ENCODE data around the gene CSKMT.

Gene CSKMT

GRCh38 chr11:62664405-62665074, 572 bp upstream of the CSKMT start:
- H2AK5ac ChIP-seq (ENCODE audit: low read length, severe bottlenecking) = no peak overlapping the region
- H2BK12ac ChIP-seq (ENCODE audit: low read length in 2 of 2) = no peak overlapping the region
- peak overlapping the region in 1 of 2 experiments; percentile 68 for H3K14ac ChIP-seq (ENCODE audit: low read length in 2 of 2)
- H3K4me1 ChIP-seq (ENCODE audit: control insufficient read depth, insufficient read depth, low read depth, low read length) = peaks cover 11% of the 10 kb centered on the region
- peak overlapping the region; percentile 83 to 96 for H3K18ac ChIP-seq (ENCODE audit: low read depth in 1 of 2, low read length in 2 of 2)
- peaks cover 26 to 40% of the 10 kb centered on the region in 2 experiments for H3K36me3 ChIP-seq (ENCODE audit: control insufficient read depth in 1 of 2, insufficient read depth in 2 of 2, low read depth in 1 of 2, low read length in 2 of 2)
- peak overlapping the region; percentile 77 for H2AFZ ChIP-seq (ENCODE audit: low read depth, low read length)
- H3K79me1 ChIP-seq (replicated peaks; ENCODE audit: low read length, poor library complexity, severe bottlenecking) = peaks cover 13% of the 10 kb centered on the region
- WGBS = 3% methylated on average over 35 of the region's 36 CpGs
- peak overlapping the region; percentile 95 for H3K9ac ChIP-seq (ENCODE audit: low read length)
- peak overlapping the region in 1 of 2 experiments; percentile 89 for H3K23ac ChIP-seq (ENCODE audit: low read length in 2 of 2)
- H2BK120ac ChIP-seq (ENCODE audit: low read depth, low read length) = no peak overlapping the region
- H3K4ac ChIP-seq (ENCODE audit: low read depth in 1 of 2, low read length in 2 of 2) = peak overlapping the region in 1 of 2 experiments; percentile 65
- H4K8ac ChIP-seq (ENCODE audit: low read length) = peak overlapping the region; percentile 69
- peak overlapping the region; percentile 85 for H4K91ac ChIP-seq (ENCODE audit: low read length)
- H3K4me3 ChIP-seq (ENCODE audit: insufficient read depth in 1 of 2, low read depth in 1 of 2, low read length in 2 of 2) = peak overlapping the region; percentile 81 to 94
- peak overlapping the region; percentile 77 for H2BK5ac ChIP-seq (ENCODE audit: low read depth, low read length, poor library complexity, severe bottlenecking)
- H2BK15ac ChIP-seq (ENCODE audit: low read depth, poor library complexity, severe bottlenecking) = peak overlapping the region; percentile 94
- DNase-seq = no peak
- H3K27me3 ChIP-seq (ENCODE audit: control insufficient read depth in 1 of 2, insufficient read depth in 1 of 2, low read length in 2 of 2) = no peaks in the 10 kb centered on the region
- H3K4me2 ChIP-seq (ENCODE audit: low read length, poor library complexity, severe bottlenecking) = peak overlapping the region; percentile 68
- H3K27ac ChIP-seq (ENCODE audit: low read length, poor library complexity, severe bottlenecking) = peak overlapping the region; percentile 97
- H3K9me3 ChIP-seq (ENCODE audit: control insufficient read depth, low read length) = no peaks in the 10 kb centered on the region

- peak overlapping the region; percentile 35 to 37 for H3K4ac ChIP-seq (ENCODE audit: low read depth in 1 of 2, low read length in 2 of 2)
Measured at GRCh38 chr11:62665599-62666258, 617 bp downstream of the CSKMT start.

GRCh38 chr11:62666259-62666926, 1.3 kb downstream of the CSKMT start:
- H2AFZ ChIP-seq (ENCODE audit: low read depth, low read length) = no peak overlapping the region

More at GRCh38 chr11:62665599-62666258, 617 bp downstream of the CSKMT start:
- H3K4me2 ChIP-seq (ENCODE audit: low read length, poor library complexity, severe bottlenecking) = peak overlapping the region; percentile 82
- 2% methylated on average over 39 of the region's 39 CpGs for whole genome bisulfite sequencing
- H3K14ac ChIP-seq (ENCODE audit: low read length in 2 of 2) = peak overlapping the region in 1 of 2 experiments; percentile 45
- no peak for DNase-seq
- H3K36me3 ChIP-seq (ENCODE audit: control insufficient read depth in 1 of 2, insufficient read depth in 2 of 2, low read depth in 1 of 2, low read length in 2 of 2) = peaks cover 26 to 42% of the 10 kb centered on the region in 2 experiments
- H3K9ac ChIP-seq (ENCODE audit: low read length) = peak overlapping the region; percentile 95
- peak overlapping the region; percentile 54 for H2BK120ac ChIP-seq (ENCODE audit: low read depth, low read length)
- H3K9me3 ChIP-seq (ENCODE audit: control insufficient read depth, low read length) = no peaks in the 10 kb centered on the region
- no peak overlapping the region for H2AFZ ChIP-seq (ENCODE audit: low read depth, low read length)
- H3K18ac ChIP-seq (ENCODE audit: low read depth in 1 of 2, low read length in 2 of 2) = peak overlapping the region; percentile 56 to 94
- peak overlapping the region; percentile 34 for H4K91ac ChIP-seq (ENCODE audit: low read length)
- H3K27ac ChIP-seq (ENCODE audit: low read length, poor library complexity, severe bottlenecking) = peak overlapping the region; percentile 91
- no peaks in the 10 kb centered on the region for H3K27me3 ChIP-seq (ENCODE audit: control insufficient read depth in 1 of 2, insufficient read depth in 1 of 2, low read length in 2 of 2)
- peak overlapping the region in 1 of 2 experiments; percentile 23 for H3K23ac ChIP-seq (ENCODE audit: low read length in 2 of 2)
- peaks cover 12% of the 10 kb centered on the region for H3K4me1 ChIP-seq (ENCODE audit: control insufficient read depth, insufficient read depth, low read depth, low read length)
- no peak overlapping the region for H2AK5ac ChIP-seq (ENCODE audit: low read length, severe bottlenecking)
- peak overlapping the region; percentile 63 to 94 for H3K4me3 ChIP-seq (ENCODE audit: insufficient read depth in 1 of 2, low read depth in 1 of 2, low read length in 2 of 2)
- H2BK15ac ChIP-seq (ENCODE audit: low read depth, poor library complexity, severe bottlenecking) = no peak overlapping the region
- no peak overlapping the region for H2BK12ac ChIP-seq (ENCODE audit: low read length in 2 of 2)
- H2BK5ac ChIP-seq (ENCODE audit: low read depth, low read length, poor library complexity, severe bottlenecking) = no peak overlapping the region
- H3K79me1 ChIP-seq (replicated peaks; ENCODE audit: low read length, poor library complexity, severe bottlenecking) = peaks cover 13% of the 10 kb centered on the region
- H4K8ac ChIP-seq (ENCODE audit: low read length) = peak overlapping the region; percentile 65

More at GRCh38 chr11:62666259-62666926, 1.3 kb downstream of the CSKMT start:
- peak overlapping the region; percentile 63 to 94 for H3K4me3 ChIP-seq (ENCODE audit: insufficient read depth in 1 of 2, low read depth in 1 of 2, low read length in 2 of 2)
- H2AK5ac ChIP-seq (ENCODE audit: low read length, severe bottlenecking) = peak overlapping the region; percentile 37
- no peak overlapping the region for H2BK15ac ChIP-seq (ENCODE audit: low read depth, poor library complexity, severe bottlenecking)
- H2BK5ac ChIP-seq (ENCODE audit: low read depth, low read length, poor library complexity, severe bottlenecking) = no peak overlapping the region
- peak overlapping the region in 1 of 2 experiments; percentile 14 for H3K14ac ChIP-seq (ENCODE audit: low read length in 2 of 2)
- H4K8ac ChIP-seq (ENCODE audit: low read length) = peak overlapping the region; percentile 70
- no peak overlapping the region for H2BK120ac ChIP-seq (ENCODE audit: low read depth, low read length)
- H3K4me1 ChIP-seq (ENCODE audit: control insufficient read depth, insufficient read depth, low read depth, low read length) = peaks cover 14% of the 10 kb centered on the region
- DNase-seq = no peak
- peak overlapping the region; percentile 95 for H3K9ac ChIP-seq (ENCODE audit: low read length)
- H3K27ac ChIP-seq (ENCODE audit: low read length, poor library complexity, severe bottlenecking) = peak overlapping the region; percentile 91
- no peak overlapping the region for H2BK12ac ChIP-seq (ENCODE audit: low read length in 2 of 2)
- H3K4ac ChIP-seq (ENCODE audit: low read depth in 1 of 2, low read length in 2 of 2) = peak overlapping the region in 1 of 2 experiments; percentile 49
- 56% methylated on average over 13 of the region's 16 CpGs for WGBS
- peaks cover 13% of the 10 kb centered on the region for H3K79me1 ChIP-seq (replicated peaks; ENCODE audit: low read length, poor library complexity, severe bottlenecking)
- peaks cover 23 to 40% of the 10 kb centered on the region in 2 experiments for H3K36me3 ChIP-seq (ENCODE audit: control insufficient read depth in 1 of 2, insufficient read depth in 2 of 2, low read depth in 1 of 2, low read length in 2 of 2)
- peak overlapping the region; percentile 56 to 94 for H3K18ac ChIP-seq (ENCODE audit: low read depth in 1 of 2, low read length in 2 of 2)
- H3K27me3 ChIP-seq (ENCODE audit: control insufficient read depth in 1 of 2, insufficient read depth in 1 of 2, low read length in 2 of 2) = no peaks in the 10 kb centered on the region
- H3K9me3 ChIP-seq (ENCODE audit: control insufficient read depth, low read length) = no peaks in the 10 kb centered on the region
- H3K4me2 ChIP-seq (ENCODE audit: low read length, poor library complexity, severe bottlenecking) = peak overlapping the region; percentile 82
- H3K23ac ChIP-seq (ENCODE audit: low read length in 2 of 2) = no peak overlapping the region
- peak overlapping the region; percentile 8 for H4K91ac ChIP-seq (ENCODE audit: low read length)

Data from mesenchymal stem cell (in vitro differentiated cells and primary cell).